Epithelial cell of prostate (primary cell): ENCODE data around the gene ALDH3B2.
"Not testable (repeated sequence)": the region's sequence is repeated elsewhere in the genome, so short reads cannot be mapped to it uniquely, and the experiment has no call there.

Experiments used
- DNase-seq: peaks from one replicate; pipeline ENCODE4 v3.0.0-alpha.2; 2011; ENCODE audit warnings: low read depth, low spot score
- H3K27ac ChIP-seq: fragments of 450-650 bp; 2 replicates; pipeline ENCODE4 v1.5.1; 2017; ENCODE audit warnings: mild to moderate bottlenecking

ALDH3B2 gene

GRCh38 chr11:67687986-67688385, 13.6 kb upstream of the ALDH3B2 start:
- DNase-seq = no peak
- H3K27ac ChIP-seq = no peak overlapping the region

GRCh38 chr11:67685641-67686332, 11.4 kb upstream of the ALDH3B2 start:
- not testable (repeated sequence) for DNase-seq, H3K27ac ChIP-seq

GRCh38 chr11:67682126-67683034, 8.0 kb upstream of the ALDH3B2 start:
- DNase-seq = not testable (repeated sequence)
- peak overlapping the region; percentile 89 for H3K27ac ChIP-seq

- H3K27ac ChIP-seq = peak overlapping the region; percentile 89
- no peak for DNase-seq
Observed at GRCh38 chr11:67680696-67681470, 6.5 kb upstream of the ALDH3B2 start.

- H3K27ac ChIP-seq = peak overlapping the region; percentile 63
- no peak for DNase-seq
Observed at GRCh38 chr11:67675058-67675747, 780 bp upstream of the ALDH3B2 start.

- H3K27ac ChIP-seq = peak overlapping the region; percentile 63
- DNase-seq = no peak
Observed at GRCh38 chr11:67673902-67674301, 521 bp downstream of the ALDH3B2 start.

GRCh38 chr11:67673358-67673757, 1.1 kb downstream of the ALDH3B2 start:
- no peak for DNase-seq
- no peak overlapping the region for H3K27ac ChIP-seq

- H3K27ac ChIP-seq = no peak overlapping the region
Observed at GRCh38 chr11:67671211-67671520, 3.3 kb downstream of the ALDH3B2 start.

GRCh38 chr11:67670316-67671210, 3.9 kb downstream of the ALDH3B2 start:
- no peak for DNase-seq
- H3K27ac ChIP-seq = no peak overlapping the region

More at GRCh38 chr11:67671211-67671520, 3.3 kb downstream of the ALDH3B2 start:
- DNase-seq = no peak

GRCh38 chr11:67668192-67668551, 6.3 kb downstream of the ALDH3B2 start:
- no peak for DNase-seq
- H3K27ac ChIP-seq = no peak overlapping the region

GRCh38 chr11:67667490-67668191, 6.8 kb downstream of the ALDH3B2 start:
- no peak for DNase-seq
- H3K27ac ChIP-seq = no peak overlapping the region

GRCh38 chr11:67666676-67667489, 7.5 kb downstream of the ALDH3B2 start:
- DNase-seq = no peak
- no peak overlapping the region for H3K27ac ChIP-seq

GRCh38 chr11:67666303-67666645, 8.1 kb downstream of the ALDH3B2 start:
- H3K27ac ChIP-seq = no peak overlapping the region
- DNase-seq = no peak

- DNase-seq = no peak
- H3K27ac ChIP-seq = no peak overlapping the region
Observed at GRCh38 chr11:67665541-67666302, 8.7 kb downstream of the ALDH3B2 start.

- no peak for DNase-seq
- no peak overlapping the region for H3K27ac ChIP-seq
Observed at GRCh38 chr11:67664696-67665540, 9.5 kb downstream of the ALDH3B2 start.

- no peak overlapping the region for H3K27ac ChIP-seq
- no peak for DNase-seq
Observed at GRCh38 chr11:67664213-67664585, 10.2 kb downstream of the ALDH3B2 start.
